ENCODE results near the gene ICOSLG.

DNA sequence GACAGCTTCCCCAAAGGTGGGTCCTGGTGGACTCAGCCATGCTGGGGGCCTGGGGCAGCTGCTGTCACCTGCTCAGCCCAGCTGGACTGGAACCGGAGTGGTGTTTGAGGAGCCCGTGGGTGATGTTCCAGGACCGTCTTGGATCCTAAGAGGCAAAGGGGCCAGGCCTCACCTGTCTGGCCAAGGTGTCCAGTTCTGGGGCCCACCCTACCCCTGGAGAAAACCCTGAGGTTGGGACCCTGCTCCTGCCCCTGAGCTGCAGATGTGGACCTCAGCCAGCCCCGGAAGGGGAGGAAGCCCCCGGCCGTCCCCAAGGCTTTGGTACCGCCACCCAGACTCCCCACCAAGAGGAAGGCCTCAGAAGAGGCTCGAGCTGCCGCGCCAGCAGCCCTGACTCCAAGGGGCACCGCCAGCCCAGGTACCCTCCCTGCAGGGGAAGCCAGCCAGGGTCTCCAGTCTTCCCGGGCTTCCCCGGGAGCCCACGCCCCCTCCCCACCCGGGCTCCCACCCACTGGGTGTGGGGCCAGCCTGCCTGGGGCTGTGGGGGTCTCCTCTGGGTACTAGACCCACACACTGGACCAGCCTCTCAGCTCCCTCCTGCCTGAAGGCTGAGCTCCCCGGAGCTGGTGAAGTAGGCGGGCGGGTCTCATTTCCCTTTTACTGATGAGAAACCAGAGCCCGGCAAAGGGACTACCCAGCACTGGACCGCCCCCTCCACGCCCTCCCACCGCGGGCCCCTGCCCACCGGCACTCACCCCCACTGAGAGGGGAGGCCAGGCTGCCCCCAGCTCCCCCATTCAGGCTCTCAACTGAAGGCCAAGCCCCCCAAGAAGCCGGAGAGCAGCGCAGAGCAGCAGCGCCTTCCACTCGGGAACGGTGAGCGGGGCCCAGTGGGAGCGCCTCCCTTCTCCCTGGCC lies 46.2 kb upstream of the ICOSLG start:
- TF ChIP-seq, protein P1, sequence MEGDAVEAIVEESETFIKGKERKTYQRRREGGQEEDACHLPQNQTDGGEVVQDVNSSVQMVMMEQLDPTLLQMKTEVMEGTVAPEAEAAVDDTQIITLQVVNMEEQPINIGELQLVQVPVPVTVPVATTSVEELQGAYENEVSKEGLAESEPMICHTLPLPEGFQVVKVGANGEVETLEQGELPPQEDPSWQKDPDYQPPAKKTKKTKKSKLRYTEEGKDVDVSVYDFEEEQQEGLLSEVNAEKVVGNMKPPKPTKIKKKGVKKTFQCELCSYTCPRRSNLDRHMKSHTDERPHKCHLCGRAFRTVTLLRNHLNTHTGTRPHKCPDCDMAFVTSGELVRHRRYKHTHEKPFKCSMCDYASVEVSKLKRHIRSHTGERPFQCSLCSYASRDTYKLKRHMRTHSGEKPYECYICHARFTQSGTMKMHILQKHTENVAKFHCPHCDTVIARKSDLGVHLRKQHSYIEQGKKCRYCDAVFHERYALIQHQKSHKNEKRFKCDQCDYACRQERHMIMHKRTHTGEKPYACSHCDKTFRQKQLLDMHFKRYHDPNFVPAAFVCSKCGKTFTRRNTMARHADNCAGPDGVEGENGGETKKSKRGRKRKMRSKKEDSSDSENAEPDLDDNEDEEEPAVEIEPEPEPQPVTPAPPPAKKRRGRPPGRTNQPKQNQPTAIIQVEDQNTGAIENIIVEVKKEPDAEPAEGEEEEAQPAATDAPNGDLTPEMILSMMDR (IDR thresholded peaks at IDR 0.05), result no peak
- no peak for TF ChIP-seq POLR2A (IDR thresholded peaks at IDR 0.05)

Measured in uterus (tissue), 2 donors.